Vagina (tissue), 2 donors: ENCODE results near the gene MMRN2.

Experiments
- POLR2A ChIP-seq, 2 donors: fragments of 450-650 bp; IDR thresholded peaks; one replicate each; pipeline ENCODE4 v1.6.1; 2017; ENCODE audit warnings: antibody characterized with exemption in 2 of 2, mild to moderate bottlenecking in 2 of 2, moderate library complexity in 2 of 2
- POLR2AphosphoS5 ChIP-seq, 2 donors: sonication (generic); formaldehyde crosslinking; IDR thresholded peaks; one replicate each; pipeline ENCODE4 v1.9.0; 2017; ENCODE audit warnings: antibody characterized with exemption in 2 of 2, mild to moderate bottlenecking in 2 of 2, low read depth in 1 of 2; ENCODE audit not compliant: insufficient read depth in 1 of 2
- TF ChIP-seq, protein P1 (sequence below), 3 experiments: fragments of 450-650 bp in 2 of 3; fragments of 200-600 bp in 1 of 3; sonication (generic) in 1 of 3; IDR thresholded peaks; one replicate each; pipeline ENCODE4 v1.5.1; 2017 to 2019; ENCODE audit warnings: antibody characterized with exemption in 3 of 3, mild to moderate bottlenecking in 2 of 3, moderate library complexity in 2 of 3

DNA sequence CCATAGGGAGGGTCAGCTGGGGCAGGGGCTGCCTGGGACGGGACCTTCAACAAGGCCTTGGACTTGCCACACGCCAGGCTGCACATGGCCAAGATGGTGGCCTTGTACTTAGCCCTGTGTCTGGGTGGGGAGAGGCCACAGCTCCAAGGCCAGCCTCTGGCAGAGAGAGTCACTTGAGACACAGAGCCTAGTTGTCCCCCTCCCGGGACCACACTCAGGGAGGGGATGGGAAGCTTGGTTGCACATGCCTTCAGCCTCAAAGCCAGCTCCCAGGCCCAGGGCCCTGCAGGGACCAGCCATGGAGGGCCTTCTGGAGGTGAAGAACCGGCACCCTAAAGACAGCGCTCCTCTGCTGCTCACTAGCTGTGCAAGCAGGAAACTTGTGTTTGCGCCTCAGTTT lies 16.7 kb downstream of the MMRN2 start:
- TF ChIP-seq, protein P1, sequence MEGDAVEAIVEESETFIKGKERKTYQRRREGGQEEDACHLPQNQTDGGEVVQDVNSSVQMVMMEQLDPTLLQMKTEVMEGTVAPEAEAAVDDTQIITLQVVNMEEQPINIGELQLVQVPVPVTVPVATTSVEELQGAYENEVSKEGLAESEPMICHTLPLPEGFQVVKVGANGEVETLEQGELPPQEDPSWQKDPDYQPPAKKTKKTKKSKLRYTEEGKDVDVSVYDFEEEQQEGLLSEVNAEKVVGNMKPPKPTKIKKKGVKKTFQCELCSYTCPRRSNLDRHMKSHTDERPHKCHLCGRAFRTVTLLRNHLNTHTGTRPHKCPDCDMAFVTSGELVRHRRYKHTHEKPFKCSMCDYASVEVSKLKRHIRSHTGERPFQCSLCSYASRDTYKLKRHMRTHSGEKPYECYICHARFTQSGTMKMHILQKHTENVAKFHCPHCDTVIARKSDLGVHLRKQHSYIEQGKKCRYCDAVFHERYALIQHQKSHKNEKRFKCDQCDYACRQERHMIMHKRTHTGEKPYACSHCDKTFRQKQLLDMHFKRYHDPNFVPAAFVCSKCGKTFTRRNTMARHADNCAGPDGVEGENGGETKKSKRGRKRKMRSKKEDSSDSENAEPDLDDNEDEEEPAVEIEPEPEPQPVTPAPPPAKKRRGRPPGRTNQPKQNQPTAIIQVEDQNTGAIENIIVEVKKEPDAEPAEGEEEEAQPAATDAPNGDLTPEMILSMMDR (IDR thresholded peaks at IDR 0.05) = no peak
- TF ChIP-seq POLR2AphosphoS5 (IDR thresholded peaks at IDR 0.05; ENCODE audit: insufficient read depth in 1 of 2, low read depth in 1 of 2) (no peak), POLR2A (IDR thresholded peaks at IDR 0.05) (no peak)
